Effector memory CD4-positive, alpha-beta T cell (primary cell): ENCODE measurements around the gene SPDYE4.

Experiments
- DNase-seq, 3 donors: peaks; one replicate each; pipeline ENCODE4 v3.0.0-alpha.2; 2020
- H3K27ac ChIP-seq: 2 replicates; pipeline ENCODE4 v1.7.0; 2013; ENCODE audit warnings: mild to moderate bottlenecking, low read length, moderate library complexity; ENCODE audit not compliant: insufficient read depth, poor library complexity, severe bottlenecking
- H3K27me3 ChIP-seq: replicated peaks from 2 replicates; pipeline ENCODE4 v1.7.0; 2013; ENCODE audit warnings: mild to moderate bottlenecking, low read length; ENCODE audit not compliant: insufficient read depth, control insufficient read depth, poor library complexity, severe bottlenecking
- H3K36me3 ChIP-seq: 2 replicates; pipeline ENCODE4 v1.7.0; 2013; ENCODE audit warnings: mild to moderate bottlenecking, low read length, moderate library complexity; ENCODE audit not compliant: control insufficient read depth, insufficient read depth
- H3K4me1 ChIP-seq: 2 replicates; pipeline ENCODE4 v1.7.0; 2013; ENCODE audit warnings: low read length, mild to moderate bottlenecking; ENCODE audit not compliant: control insufficient read depth, insufficient read depth, poor library complexity, severe bottlenecking
- H3K4me3 ChIP-seq: 2 replicates; pipeline ENCODE4 v1.7.0; 2013; ENCODE audit warnings: low read length, low read depth, mild to moderate bottlenecking; ENCODE audit not compliant: insufficient read depth, poor library complexity, severe bottlenecking
- H3K9me3 ChIP-seq: 2 replicates; pipeline ENCODE4 v1.7.0; 2013; ENCODE audit warnings: mild to moderate bottlenecking, low read length, moderate library complexity; ENCODE audit not compliant: control insufficient read depth

SPDYE4 gene

GRCh38 chr17:8798846-8799569 is 40.7 kb upstream of the SPDYE4 start, which contains the start of gene MFSD6L:
Gene MFSD6L, minus strand, starts transcription at chr17:8799365. Its CDS starts 245 bp downstream, at chr17:8799120.
- Histone ChIP-seq H3K36me3 (no peaks in the 10 kb centered on the region), H3K4me3 (no peak within 1 kb of the TSS), H3K27ac (no peak within 1 kb of the TSS), H3K9me3 (no peaks in the 10 kb centered on the region), H3K4me1 (no peaks in the 10 kb centered on the region), H3K27me3 (no peaks in the 10 kb centered on the region)
- DNase-seq: no peak

GRCh38 chr17:8798176-8798845 is 40.0 kb upstream of the SPDYE4 start:
- Histone ChIP-seq H3K4me1 (no peaks in the 10 kb centered on the region), H3K9me3 (no peaks in the 10 kb centered on the region), H3K27me3 (no peaks in the 10 kb centered on the region), H3K4me3 (no peak overlapping the region), H3K27ac (no peak overlapping the region), H3K36me3 (no peaks in the 10 kb centered on the region)
- DNase-seq: no peak

- Histone ChIP-seq H3K27me3 (no peaks in the 10 kb centered on the region), H3K27ac (no peak overlapping the region)
- no peak for DNase-seq
Observed at GRCh38 chr17:8797621-8798175, 39.4 kb upstream of the SPDYE4 start.

GRCh38 chr17:8794636-8795035 is 36.3 kb upstream of the SPDYE4 start:
- DNase-seq: no peak
- Histone ChIP-seq H3K9me3 (no peaks in the 10 kb centered on the region), H3K36me3 (no peaks in the 10 kb centered on the region), H3K4me1 (no peaks in the 10 kb centered on the region), H3K4me3 (no peak overlapping the region), H3K27ac (no peak overlapping the region), H3K27me3 (no peaks in the 10 kb centered on the region)

More at GRCh38 chr17:8797621-8798175, 39.4 kb upstream of the SPDYE4 start:
- no peak overlapping the region for H3K4me3 ChIP-seq
- H3K36me3 ChIP-seq: no peaks in the 10 kb centered on the region
- no peaks in the 10 kb centered on the region for H3K4me1 ChIP-seq
- H3K9me3 ChIP-seq: no peaks in the 10 kb centered on the region

GRCh38 chr17:8793649-8794048 is 35.3 kb upstream of the SPDYE4 start:
- no peak for DNase-seq
- H3K4me1 ChIP-seq: no peaks in the 10 kb centered on the region
- no peak overlapping the region for H3K27ac ChIP-seq
- no peaks in the 10 kb centered on the region for H3K36me3 ChIP-seq
- no peaks in the 10 kb centered on the region for H3K9me3 ChIP-seq
- H3K4me3 ChIP-seq: no peak overlapping the region
- no peaks in the 10 kb centered on the region for H3K27me3 ChIP-seq

GRCh38 chr17:8792646-8793045 is 34.3 kb upstream of the SPDYE4 start:
- H3K4me1 ChIP-seq: no peaks in the 10 kb centered on the region
- no peak overlapping the region for H3K27ac ChIP-seq
- DNase-seq: no peak
- no peak overlapping the region for H3K4me3 ChIP-seq
- no peaks in the 10 kb centered on the region for H3K9me3 ChIP-seq
- H3K27me3 ChIP-seq: no peaks in the 10 kb centered on the region
- H3K36me3 ChIP-seq: no peaks in the 10 kb centered on the region

- DNase-seq: no peak
- H3K27me3 ChIP-seq: no peaks in the 10 kb centered on the region
- H3K4me3 ChIP-seq: no peak overlapping the region
- no peaks in the 10 kb centered on the region for H3K36me3 ChIP-seq
- H3K9me3 ChIP-seq: no peaks in the 10 kb centered on the region
- no peak overlapping the region for H3K27ac ChIP-seq
- H3K4me1 ChIP-seq: no peaks in the 10 kb centered on the region
Observed at GRCh38 chr17:8791910-8792270, 33.5 kb upstream of the SPDYE4 start.

GRCh38 chr17:8791248-8791909 is 33.0 kb upstream of the SPDYE4 start:
- Histone ChIP-seq H3K27ac (no peak overlapping the region), H3K27me3 (no peaks in the 10 kb centered on the region), H3K9me3 (no peaks in the 10 kb centered on the region), H3K4me1 (no peaks in the 10 kb centered on the region), H3K36me3 (no peaks in the 10 kb centered on the region), H3K4me3 (no peak overlapping the region)
- no peak for DNase-seq

- H3K36me3 ChIP-seq: no peaks in the 10 kb centered on the region
- H3K27me3 ChIP-seq: no peaks in the 10 kb centered on the region
- no peak overlapping the region for H3K4me3 ChIP-seq
- H3K4me1 ChIP-seq: peaks cover 4% of the 10 kb centered on the region
- no peak for DNase-seq
- no peak overlapping the region for H3K27ac ChIP-seq
- H3K9me3 ChIP-seq: no peaks in the 10 kb centered on the region
Observed at GRCh38 chr17:8789743-8790142, 31.4 kb upstream of the SPDYE4 start.

- DNase-seq: no peak
- Histone ChIP-seq H3K27ac (no peak overlapping the region), H3K4me1 (peaks cover 4% of the 10 kb centered on the region)
Observed at GRCh38 chr17:8788998-8789397, 30.7 kb upstream of the SPDYE4 start.

More at GRCh38 chr17:8788998-8789397, 30.7 kb upstream of the SPDYE4 start:
- H3K4me3 ChIP-seq: no peak overlapping the region
- no peaks in the 10 kb centered on the region for H3K9me3 ChIP-seq
- no peaks in the 10 kb centered on the region for H3K36me3 ChIP-seq
- H3K27me3 ChIP-seq: no peaks in the 10 kb centered on the region
